HG02759 (cell line): ENCODE data around the gene CAMK2N2.
"Not testable (repeated sequence)": the region's sequence is repeated elsewhere in the genome, so short reads cannot be mapped to it uniquely, and the experiment has no call there.

ENCODE experiments used
- ATAC-seq: cut with Tn5 transposase; IDR thresholded peaks from one replicate; pipeline ENCODE4 v1.9.1; 2021; ENCODE audit warnings: mild to moderate bottlenecking, moderate library complexity; ENCODE audit not compliant: unreplicated experiment

The CAMK2N2 gene

DNA sequence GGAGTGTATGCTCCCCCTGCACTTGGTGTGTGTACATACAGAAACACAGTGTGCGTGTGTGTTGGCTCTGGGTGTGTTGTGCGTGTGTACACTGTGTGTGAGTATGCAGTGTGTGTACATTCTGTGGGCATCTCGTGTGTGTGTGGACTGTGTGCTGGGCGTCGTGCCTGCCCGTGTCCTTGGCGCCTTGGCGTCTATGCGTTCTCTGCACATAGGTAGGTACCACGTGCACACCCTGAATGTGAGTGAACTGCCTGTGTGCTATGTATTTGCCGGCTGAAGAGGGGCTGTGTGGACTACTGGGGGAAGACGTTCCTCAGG lies 14.0 kb upstream of the CAMK2N2 start:
- no peak for ATAC-seq

DNA sequence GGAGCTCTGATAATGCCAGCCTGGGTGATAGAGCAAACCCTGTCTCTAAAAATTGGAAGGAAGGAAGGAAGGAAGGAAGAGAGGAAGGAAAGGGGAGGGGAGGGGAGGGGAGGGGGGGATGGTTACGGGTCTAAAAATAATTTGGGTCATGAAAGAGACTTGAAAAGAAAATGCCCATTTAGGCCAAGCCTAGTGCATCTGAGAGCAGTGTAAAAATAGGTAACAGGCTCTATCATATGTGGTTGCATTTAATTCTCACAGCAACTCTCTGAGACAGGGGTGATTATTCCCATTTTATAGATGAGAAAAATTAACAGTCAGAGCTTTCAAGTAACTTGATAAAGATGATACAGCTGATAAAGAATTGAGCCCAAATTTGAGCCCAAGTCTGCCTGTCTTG lies 10.9 kb upstream of the CAMK2N2 start:
- ATAC-seq: no peak

DNA sequence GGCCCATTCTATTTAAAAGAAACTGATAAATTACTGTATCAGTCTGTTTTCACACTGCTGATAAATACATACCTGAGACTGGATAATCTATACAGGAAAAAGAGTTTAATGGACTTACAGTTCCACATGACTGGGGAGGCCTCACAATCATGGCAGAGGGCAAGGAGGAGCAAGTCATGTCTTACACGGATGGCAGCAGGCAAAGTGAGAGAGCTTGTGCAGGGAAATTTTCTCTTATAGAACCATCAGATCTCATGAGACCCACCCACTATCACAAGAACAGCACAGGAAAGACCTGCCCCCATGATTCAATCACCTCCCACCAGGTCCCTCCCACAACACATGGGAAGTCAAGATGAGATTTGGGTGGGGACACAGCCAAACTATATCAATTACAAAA lies 5.9 kb upstream of the CAMK2N2 start:
- not testable (repeated sequence) for ATAC-seq

DNA sequence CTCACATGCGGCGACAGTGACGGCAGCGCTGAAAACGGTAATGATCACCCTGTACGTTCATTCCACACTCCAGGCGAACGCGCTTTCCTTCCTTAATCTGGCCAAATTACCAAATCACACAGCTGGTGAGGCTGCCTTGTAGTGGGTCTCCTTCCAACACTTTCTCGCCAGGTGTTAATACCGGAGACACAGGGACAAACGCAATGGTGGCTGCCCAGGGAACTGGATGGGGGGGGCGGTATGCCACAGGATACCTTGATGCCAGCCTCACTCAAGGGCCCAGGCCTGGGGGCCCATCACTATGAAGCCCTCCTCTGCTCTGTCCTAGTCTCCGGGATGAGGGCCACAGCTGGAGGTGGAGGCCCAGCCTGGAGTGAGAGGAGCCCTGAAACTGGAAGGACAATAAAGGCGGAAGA lies 1.4 kb upstream of the CAMK2N2 start:
- ATAC-seq: no peak

DNA sequence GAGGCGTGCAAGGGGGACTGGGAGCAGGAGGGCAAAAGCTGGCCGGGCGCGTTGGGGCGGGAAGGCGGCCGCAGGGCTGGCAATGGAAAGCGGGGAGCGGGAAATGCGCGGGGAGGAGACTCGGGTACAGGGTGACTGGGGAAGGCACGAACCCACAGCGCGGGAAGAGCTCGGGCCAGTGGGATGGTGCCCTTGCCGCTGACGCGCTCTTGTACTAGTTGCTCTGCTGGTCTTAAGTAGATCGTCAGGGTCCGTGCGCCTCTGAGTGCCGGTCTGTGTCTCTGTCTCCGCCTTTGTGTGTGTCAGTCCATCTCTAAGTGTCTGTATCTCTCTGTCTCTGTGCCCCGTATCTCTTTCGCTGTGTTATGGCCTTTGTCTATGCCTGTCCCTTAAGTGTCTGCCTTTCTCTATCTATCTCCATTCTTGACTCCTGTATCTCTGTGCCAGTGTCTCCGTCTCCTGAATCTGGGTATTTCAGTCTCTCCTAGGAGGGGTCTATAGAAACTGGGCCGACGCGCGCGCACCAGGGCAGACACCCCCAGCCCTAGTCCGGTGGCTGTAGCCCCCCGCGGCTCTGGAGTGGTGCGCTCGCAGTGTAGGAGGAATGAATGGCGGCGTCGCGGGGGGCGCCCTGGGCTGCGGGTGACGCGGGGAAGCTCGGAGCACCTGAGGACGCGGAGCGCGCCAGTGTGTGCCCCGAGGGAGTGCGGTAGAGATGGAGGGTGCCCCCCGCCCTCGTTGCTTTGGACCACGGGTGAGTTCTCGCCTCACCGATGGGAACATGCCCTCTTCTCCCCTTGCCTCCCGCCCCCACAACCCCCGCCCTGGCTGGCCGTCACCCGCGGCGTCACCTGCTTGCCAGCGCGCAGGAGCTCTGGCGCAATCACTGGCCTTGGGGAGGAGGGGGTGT lies 756 bp upstream of the CAMK2N2 start:
- no peak for ATAC-seq

DNA sequence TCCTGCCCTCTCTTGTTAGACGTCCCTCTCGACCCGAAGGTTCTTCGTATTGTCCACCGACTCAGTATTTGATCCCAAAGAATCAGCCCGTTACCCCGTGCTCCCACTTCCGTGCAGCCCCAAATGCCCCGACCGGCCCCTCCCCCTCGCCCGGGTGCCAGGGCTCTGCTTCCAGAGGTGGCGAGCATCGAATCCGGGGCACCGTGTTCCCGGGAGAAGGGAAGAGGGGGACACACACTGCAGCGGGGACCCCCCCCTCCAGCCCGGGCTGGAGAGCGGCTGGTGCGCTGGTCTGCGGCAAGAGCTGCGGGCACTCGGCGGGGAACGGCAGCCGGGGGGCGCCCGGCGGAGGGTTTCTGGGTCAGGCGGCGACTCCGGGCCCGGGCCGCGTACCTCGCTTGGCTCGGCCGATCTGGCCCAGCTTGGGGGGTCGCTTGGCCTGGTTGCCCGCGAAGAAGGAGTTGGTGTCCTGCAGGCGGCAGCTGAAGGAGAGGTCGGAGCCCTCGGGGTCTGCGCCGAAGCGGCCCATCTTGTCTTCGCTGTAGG lies 556 bp downstream of the CAMK2N2 start:
- no peak for ATAC-seq

DNA sequence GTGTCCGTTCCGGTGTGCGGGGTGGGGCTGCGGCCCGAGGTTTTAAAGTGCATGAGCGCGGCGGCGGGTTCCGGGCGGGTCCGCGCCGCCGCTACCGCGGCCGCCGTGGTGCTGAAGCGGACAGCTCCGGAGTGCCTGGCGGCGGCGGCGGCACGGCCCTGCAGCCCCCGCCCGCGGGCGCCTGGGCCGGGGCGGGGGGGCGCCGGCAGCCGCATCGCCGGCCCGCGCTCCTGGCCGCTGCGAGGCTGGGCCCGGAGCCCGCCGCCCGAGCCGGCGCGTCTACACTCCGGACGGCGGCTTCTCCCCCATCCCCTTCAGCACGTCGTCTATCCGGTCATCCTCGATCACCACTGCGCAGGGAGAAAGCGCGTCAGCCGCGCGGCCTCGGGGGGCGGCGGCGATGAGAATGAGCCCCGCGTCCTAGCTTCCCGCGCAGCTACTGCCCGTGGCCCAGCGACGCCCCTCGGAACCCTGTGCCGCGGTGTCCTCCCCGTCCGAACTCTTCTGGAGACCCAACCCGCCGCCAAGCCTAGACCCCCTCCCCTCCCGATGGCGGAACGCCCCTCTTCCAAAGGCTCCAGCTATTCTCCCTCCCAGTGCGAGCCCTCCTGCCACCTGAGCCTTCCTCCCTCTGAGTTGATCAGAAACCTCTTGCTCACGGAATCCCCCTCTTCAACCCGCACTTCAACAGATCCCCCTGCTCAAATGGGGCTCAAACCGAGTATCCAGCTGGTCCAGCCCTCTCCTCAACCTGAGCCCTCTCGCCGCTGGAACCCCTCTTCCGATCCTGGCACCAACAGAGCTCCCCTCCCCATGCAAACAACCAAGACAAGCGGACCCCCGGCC lies 1.3 kb downstream of the CAMK2N2 start:
- ATAC-seq: no peak

DNA sequence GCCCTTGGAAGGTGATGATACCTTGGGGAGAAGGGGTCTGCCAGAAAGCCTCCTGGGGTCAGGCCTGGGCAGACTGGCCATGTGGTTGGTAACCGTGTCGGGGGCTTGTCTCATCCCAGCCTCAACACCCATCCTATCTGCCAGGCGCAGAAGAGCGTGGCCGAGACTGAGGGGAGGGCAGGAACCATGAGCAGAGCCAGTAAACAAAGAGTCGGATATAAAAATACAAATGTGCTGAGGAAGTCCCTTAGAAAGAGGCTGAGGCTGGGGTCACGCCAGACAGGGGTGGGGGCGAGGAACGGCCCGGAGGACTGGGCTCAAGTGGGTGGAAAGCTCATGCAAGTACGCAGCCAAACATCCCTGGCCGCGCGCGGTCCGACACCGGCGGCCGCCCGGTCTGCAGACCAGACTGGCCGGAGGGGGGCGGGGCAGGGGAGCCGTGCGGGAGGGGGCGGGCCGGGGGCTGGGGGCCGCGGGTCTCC lies 1.9 kb downstream of the CAMK2N2 start:
- ATAC-seq: no peak

DNA sequence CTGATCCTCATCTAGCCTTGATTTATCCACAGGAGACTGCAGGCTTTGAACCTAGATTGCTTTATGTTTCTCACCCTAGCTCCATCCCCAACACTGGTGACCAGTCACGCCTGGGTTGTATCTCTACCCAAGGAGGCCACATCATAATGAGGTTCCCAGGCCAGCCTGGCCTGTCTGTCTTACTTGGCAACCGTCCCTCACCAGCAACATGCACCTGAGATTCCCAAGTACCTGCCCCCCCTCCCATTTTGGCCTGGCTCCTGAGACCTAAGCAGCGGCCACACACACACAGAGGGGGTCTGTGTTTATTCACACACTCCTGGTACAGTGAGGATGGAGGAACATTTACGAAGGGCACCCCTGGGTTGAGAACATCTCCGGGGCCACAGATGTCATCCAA lies 2.4 kb downstream of the CAMK2N2 start:
- ATAC-seq: no peak

DNA sequence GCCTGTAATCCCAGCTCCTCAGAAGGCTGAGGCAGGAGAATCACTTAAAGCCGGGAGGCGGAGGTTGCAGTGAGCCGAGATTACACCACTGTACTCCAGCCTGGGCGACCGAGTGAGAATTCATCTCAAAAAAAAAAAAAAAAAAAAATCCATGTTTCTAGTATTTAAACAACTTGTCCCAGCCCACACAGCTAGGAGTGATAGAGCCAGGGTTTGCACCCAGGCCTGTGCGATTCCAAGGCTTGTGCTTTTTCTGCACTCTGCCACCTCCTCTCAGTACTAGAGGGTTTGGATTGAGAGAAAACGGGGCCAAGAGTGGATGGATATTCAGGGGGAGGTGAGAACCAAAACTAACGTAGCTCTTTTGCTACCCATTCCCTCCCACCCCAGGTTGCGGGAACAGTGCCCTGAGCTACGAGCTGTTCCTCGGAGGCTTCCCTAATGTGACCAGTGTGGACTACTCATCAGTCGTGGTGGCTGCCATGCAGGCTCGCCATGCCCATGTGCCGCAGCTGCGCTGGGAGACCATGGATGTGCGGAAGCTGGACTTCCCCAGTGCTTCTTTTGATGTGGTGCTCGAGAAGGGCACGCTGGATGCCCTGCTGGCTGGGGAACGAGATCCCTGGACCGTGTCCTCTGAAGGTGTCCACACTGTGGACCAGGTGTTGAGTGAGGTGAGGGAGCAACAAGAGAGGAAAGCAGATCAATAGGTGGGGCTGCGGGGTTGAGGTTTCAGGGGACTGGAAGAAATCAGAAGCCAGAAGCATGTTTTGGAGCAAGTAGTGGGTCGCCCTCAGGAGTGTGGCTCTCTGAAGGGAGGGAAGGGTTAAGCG lies 4.1 kb downstream of the CAMK2N2 start:
- ATAC-seq: no peak

DNA sequence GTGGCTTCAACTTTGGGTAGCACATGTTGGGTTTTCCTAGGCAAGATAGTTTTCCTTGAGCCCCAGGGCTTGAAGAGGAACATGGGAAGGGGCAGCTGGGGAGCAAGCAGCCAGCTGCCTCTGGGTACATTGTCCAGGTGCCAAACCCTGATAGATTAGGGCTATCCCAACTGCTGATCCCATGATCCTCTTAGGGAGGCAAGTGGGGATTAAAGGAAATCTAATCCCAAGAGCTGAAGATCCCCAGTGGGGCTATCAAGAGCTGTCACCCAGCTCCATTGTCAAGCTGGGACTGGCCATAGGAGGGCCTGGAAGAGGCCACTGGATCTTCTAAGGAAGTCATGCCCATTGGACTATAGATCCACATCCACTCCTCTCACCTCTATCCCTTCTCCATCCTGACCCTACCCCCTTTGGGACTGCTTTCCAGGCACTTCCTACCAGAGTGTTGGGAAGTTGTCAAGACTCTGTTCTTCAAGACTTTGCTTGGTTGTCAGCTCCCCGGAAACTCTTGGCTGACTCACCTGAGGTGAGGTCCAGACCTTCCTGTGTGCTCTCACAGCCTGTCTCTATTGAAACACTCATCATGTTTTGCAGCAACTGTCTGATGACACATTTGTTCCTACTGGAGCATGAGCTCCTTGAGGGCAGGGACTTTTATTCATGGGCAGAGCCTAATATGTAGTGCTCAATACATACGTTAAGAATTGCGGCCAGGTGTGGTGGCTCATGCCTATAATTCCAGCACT lies 5.9 kb downstream of the CAMK2N2 start:
- ATAC-seq: no peak

DNA sequence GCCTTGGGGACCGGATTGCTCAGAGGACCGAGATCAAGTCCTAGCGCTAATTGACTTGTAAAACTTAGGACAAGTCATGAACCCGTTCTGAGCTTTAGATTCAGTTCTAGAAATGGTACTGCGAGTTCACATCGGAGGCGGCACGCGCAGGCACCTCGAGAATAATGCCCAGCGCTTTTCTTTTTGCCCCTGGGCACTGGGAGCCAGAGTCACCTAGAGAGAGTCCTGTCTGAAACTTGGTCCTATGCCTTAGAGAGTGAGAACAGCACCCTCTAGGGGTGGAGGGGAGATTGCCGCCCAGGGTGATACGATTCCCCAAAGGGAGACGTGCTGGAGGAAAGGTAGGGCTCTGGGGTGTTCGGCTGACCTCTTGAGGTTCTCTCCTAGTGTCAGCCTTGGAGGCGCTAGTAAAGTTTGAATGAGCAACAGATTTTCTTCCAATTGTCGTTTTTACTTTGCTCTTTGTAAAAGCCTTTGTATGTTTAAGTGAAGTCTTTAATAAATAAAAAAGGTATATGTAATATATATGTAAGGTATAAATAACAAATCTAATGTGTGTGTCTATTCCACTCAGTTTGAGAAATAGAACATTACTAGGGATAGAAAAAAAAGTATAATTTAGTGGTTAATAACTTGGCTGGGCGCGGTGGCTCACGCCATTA lies 11.1 kb downstream of the CAMK2N2 start:
- peak; percentile 50 for ATAC-seq

DNA sequence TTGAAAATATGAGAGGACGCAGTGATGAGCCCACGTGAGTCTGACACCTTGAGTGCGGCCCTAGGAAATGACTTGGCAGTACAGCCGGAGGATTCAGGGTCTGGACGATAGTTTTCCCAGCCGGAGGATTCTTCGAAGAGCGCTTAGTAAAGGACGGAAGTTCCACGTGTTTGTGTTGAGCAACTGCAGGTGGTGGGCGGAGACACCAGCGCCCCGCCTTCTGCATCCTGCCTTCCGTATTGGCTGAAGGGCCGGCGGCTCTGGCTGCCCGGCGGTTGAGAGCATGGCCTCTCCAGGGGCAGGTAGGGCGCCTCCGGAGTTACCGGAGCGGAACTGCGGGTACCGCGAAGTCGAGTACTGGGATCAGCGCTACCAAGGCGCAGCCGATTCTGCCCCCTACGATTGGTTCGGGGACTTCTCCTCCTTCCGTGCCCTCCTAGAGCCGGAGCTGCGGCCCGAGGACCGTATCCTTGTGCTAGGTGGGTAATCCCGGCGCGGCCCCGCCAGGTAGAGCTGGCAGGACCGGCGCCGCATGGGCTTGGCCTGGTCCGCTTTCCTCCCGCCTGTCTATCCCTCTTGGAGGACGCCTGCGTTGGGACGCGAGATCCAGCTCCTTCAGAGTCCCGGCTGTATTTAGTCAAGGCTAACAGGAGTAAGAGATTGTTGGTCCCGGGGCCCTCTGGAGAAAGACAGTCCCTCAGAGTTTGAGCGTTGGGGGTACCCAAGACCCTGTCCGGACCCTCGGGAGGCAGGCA lies 11.8 kb downstream of the CAMK2N2 start, which contains the start of gene EEF1AKMT4:
Gene EEF1AKMT4, plus strand, starts transcription at position 261 of the 755 bp plus-strand sequence. Its CDS starts 23 bp downstream, at position 284.
- peak; percentile 90 for ATAC-seq

DNA sequence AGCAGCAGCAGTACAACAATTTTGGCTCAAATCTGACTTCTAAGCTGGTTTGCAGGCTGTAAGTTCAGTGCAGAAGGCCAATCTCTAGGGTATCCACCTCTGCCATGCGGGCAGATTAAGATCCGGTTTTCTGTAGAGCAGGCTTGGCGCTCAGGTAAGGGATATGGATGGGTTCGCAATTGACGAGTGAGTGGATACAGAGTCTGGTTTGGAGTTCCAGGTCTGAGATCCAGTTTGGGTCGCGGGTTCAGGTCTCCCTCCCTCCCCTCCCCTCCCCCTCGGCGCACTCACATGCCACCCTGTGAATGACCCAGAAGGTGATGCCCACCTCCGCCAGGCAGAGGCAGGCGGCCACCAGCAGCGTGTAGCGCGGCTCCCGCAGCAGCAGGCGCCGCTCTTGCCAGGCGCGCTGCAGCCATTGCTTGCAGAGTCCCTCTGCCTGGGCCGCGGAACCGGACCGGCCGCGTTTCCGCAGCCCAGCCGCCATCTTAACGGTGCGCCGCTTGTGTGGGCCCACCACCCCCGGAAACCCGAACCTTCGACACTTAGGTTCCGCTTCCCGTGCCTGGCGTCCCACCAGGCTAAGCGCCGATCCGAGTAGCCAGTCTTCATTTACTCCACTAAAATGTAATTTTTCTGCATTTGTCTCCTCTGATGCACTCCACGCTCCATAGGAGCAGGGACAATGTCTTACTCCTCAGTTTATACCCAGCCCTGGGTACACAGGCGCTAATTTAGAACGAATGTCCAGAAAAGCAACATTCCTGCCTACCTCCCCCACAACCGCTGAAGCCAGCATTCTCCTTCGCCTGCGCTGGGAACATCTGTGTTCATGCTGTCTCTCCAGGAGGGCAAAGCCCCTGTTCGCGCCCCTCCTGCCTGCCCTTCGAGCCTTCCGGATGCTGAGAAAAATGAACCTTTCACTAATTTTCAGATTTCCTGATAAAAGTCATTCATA lies 12.6 kb downstream of the CAMK2N2 start, which contains the start of gene ALG3:
Gene ALG3, minus strand, starts transcription at position 509 of the 958 bp plus-strand sequence. Its CDS starts 22 bp downstream, at position 487.
- ATAC-seq: peak; percentile 64

DNA sequence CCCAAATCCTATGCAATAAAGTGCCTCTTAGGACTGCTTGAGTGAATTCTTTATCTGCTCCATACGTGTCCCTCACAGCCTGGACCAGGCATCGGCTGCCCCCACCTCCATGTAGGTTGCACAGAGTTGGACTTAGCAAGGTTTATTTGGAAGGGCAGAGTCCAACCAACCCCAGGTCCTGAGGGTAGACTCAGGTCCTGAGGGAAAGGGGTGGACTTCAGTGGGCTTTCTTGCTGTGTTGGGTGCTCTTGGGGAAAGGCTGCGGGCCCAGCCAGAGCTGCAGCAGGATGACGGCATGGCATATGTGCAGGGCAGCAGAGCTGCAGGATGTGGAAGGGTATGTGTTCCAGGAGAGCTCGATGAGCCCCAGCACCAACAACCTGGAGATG lies 19.1 kb downstream of the CAMK2N2 start:
- ATAC-seq: no peak

DNA sequence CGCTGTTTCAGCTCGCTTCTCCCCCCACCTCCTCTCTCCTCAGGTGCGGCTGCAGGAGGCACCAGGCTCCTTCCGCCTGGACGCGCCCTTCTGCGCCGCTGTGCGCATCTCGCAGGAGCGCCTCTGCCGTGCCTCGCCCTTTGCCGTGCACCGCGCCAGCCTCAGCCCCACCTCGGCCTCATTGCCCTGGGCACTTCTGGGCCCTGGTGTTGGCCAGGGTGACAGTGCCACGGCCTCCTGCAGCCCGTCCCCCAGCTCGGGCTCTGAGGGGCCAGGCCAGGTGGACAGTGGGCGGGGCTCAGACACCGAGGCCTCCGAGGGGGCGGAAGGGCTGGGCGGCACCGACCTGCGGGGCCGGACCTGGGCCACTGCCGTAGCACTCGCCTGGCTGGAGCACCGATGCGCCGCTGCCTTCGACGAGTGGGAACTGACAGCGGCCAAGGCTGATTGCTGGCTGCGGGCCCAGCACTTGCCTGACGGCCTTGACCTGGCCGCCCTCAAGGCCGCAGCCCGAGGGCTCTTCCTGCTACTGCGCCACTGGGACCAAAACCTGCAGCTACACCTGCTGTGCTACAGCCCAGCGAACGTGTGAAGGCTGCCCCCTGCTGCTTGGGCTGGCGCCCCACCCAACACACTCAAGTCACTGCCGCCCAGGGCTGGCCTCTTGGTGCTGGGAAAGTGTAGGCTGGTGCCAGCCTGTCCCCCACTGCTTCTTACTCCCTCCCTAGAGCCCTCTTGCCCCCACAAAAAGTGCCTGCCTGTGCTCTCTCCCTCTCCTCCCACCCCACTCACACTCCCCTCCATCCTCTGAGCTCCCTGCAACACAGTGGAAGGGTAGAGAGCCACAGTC lies 19.7 kb downstream of the CAMK2N2 start:
- no peak for ATAC-seq

DNA sequence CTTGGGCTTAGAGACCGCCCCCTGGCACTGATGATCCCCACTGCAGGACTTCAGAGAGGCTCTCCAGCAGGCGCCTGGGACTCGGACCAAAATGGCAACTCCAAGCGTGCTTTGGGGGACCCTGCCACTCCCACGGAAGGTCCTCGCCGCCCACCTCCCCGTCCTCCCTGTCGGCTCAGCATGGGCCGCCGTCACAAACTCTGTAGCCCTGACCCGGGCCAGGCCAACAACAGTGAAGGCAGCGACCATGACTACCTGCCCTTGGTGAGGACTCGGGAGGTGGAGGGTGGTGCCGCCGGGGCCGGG lies 20.3 kb downstream of the CAMK2N2 start:
- ATAC-seq: no peak
